HepG2 (cell line): ENCODE data around the gene SDR39U1. TPM values are rescaled to one million over a fixed set of nuclear protein-coding genes. Genes with fewer than 3 reads are reported as not detected.
A peak's percentile ranks its signal among the peaks of the same experiment; 100 is the strongest.

ENCODE experiments used
- AKAP8 ChIP-seq: sonication (generic); formaldehyde crosslinking; IDR thresholded peaks from 2 replicates; pipeline ENCODE4 v1.5.1; 2020; ENCODE audit warnings: mild to moderate bottlenecking, missing genetic modification reagents
- ARHGAP35 ChIP-seq: sonication (generic); formaldehyde crosslinking; IDR thresholded peaks from 2 replicates; pipeline ENCODE4 v1.9.0; 2022; ENCODE audit warnings: mild to moderate bottlenecking, inconsistent platforms, moderate library complexity, missing genetic modification reagents, borderline replicate concordance
- ARNT2 ChIP-seq: sonication (generic); formaldehyde crosslinking; IDR thresholded peaks from 2 replicates; pipeline ENCODE4 v1.8.0; 2022; ENCODE audit warnings: mild to moderate bottlenecking, low read depth, missing genetic modification reagents, moderate library complexity
- CHD2 ChIP-seq: IDR thresholded peaks from 2 replicates; pipeline ENCODE4 v1.6.1; 2011; ENCODE audit warnings: low read depth, low read length, improper control_type of control experiment
- ELF4 ChIP-seq: sonication (generic); formaldehyde crosslinking; IDR thresholded peaks from 2 replicates; pipeline ENCODE4 v1.5.0; 2020; ENCODE audit warnings: missing genetic modification reagents, mild to moderate bottlenecking, moderate library complexity, borderline replicate concordance
- GTF3A ChIP-seq: sonication (generic); formaldehyde crosslinking; conservative IDR thresholded peaks from 2 replicates; pipeline ENCODE4 v1.4.0; 2020; ENCODE audit warnings: mild to moderate bottlenecking, missing genetic modification reagents
- HOXA5 ChIP-seq: sonication (generic); formaldehyde crosslinking; IDR thresholded peaks from 2 replicates; pipeline ENCODE4 v1.4.0; 2020; ENCODE audit warnings: missing genetic modification reagents
- LCORL ChIP-seq, 2 experiments: fragments of 450-650 bp in 1 of 2; sonication (generic) in 1 of 2; formaldehyde crosslinking in 1 of 2; IDR thresholded peaks; 2 replicates each; pipeline versions ENCODE4 v1.5.0 to v1.6.1; 2017 to 2020; ENCODE audit warnings: antibody characterized with exemption in 1 of 2, missing genetic modification reagents in 1 of 2
- REST ChIP-seq, 2 experiments: IDR thresholded peaks; 2 replicates each; pipeline ENCODE4 v1.6.1; 2011 to 2012; ENCODE audit warnings: low read length in 2 of 2, borderline replicate concordance in 1 of 2, low read depth in 1 of 2, mild to moderate bottlenecking in 1 of 2, moderate library complexity in 1 of 2
- SP2 ChIP-seq: sonication (generic); formaldehyde crosslinking; IDR thresholded peaks from 2 replicates; pipeline ENCODE4 v1.5.1; 2020; ENCODE audit warnings: mild to moderate bottlenecking, missing genetic modification reagents
- TP53 ChIP-seq: sonication (generic); formaldehyde crosslinking; conservative IDR thresholded peaks from 2 replicates; pipeline ENCODE4 v1.4.0; 2020; ENCODE audit warnings: missing genetic modification reagents
- ZBED4 ChIP-seq: sonication (generic); formaldehyde crosslinking; IDR thresholded peaks from 2 replicates; pipeline ENCODE4 v1.4.0; 2020; ENCODE audit warnings: missing genetic modification reagents, borderline replicate concordance
- ZKSCAN5 ChIP-seq: sonication (generic); formaldehyde crosslinking; IDR thresholded peaks from 2 replicates; pipeline ENCODE4 v1.5.1; 2020; ENCODE audit warnings: mild to moderate bottlenecking, missing genetic modification reagents
- ZNF3 ChIP-seq: IDR thresholded peaks from 2 replicates; pipeline ENCODE4 v1.7.0; 2017; ENCODE audit warnings: inconsistent platforms
- ZNF317 ChIP-seq: sonication (generic); formaldehyde crosslinking; IDR thresholded peaks from 2 replicates; pipeline ENCODE4 v1.5.0; 2020; ENCODE audit warnings: mild to moderate bottlenecking, missing genetic modification reagents
- ZNF710 ChIP-seq: sonication (generic); formaldehyde crosslinking; IDR thresholded peaks from 2 replicates; pipeline ENCODE4 v1.5.0; 2020; ENCODE audit warnings: mild to moderate bottlenecking, missing genetic modification reagents, borderline replicate concordance
- ZNF775 ChIP-seq: sonication (generic); formaldehyde crosslinking; IDR thresholded peaks from 2 replicates; pipeline ENCODE4 v1.4.0; 2020; ENCODE audit warnings: missing genetic modification reagents, mild to moderate bottlenecking, moderate library complexity, borderline replicate concordance
- ZNF790 ChIP-seq: sonication (generic); formaldehyde crosslinking; IDR thresholded peaks from 2 replicates; pipeline ENCODE4 v1.8.0; 2022; ENCODE audit warnings: missing genetic modification reagents, mild to moderate bottlenecking, borderline replicate concordance
- polyA plus RNA-seq, 8 experiments: library from polyadenylated mRNA; depleted of rRNA in 3 of 8; stranded (reverse) in 7 of 8; unstranded in 1 of 8; fragments of >200 nt; fragmentation: Illumina TruSeq in 4 of 8; extraction: Trizol in 4 of 8; gene quantifications; 2 replicates each; pipeline versions ENCODE4 v1.2.1 to v1.2.3, GENCODE V29; 2011 to 2016; ENCODE audit warnings: low read depth in 4 of 8, missing spikeins in 1 of 8, mixed read lengths in 1 of 8; ENCODE audit not compliant: insufficient read depth in 1 of 8
- total RNA-seq, 5 experiments: library from RNA; depleted of rRNA; stranded (reverse); fragments of >200 nt; fragmentation: Illumina TruSeq; extraction: Trizol; gene quantifications; 2 replicates each; pipeline ENCODE4 v1.2.3, GENCODE V29; 2016; ENCODE audit warnings: low read depth in 1 of 5

SDR39U1 gene
- total and polyA plus RNA-seq, 2 of the 13 experiments (the other 11 are each of a cell fraction or from before 2014, with no cell fraction given): 34.4 to 129 TPM

GRCh38 chr14:24426912-24427536 is 15.6 kb downstream of the SDR39U1 start (continued):
- TF ChIP-seq REST (IDR thresholded peaks at IDR 0.05; ENCODE audit: borderline replicate concordance in 1 of 2, low read depth in 1 of 2, low read length in 2 of 2) (peak in 1 of 2 experiments; percentile 27; a peak in 1 of 4 replicates), HOXA5 (no peak), ELF4 (CRISPR knock-in tag) (no peak), LCORL (IDR thresholded peaks at IDR 0.05) (0 out of 2 replicates have a peak, but pooled peaks have one; percentile 18), LCORL (CRISPR knock-in tag; IDR thresholded peaks at IDR 0.05) (peak; percentile 95), ARHGAP35 (CRISPR knock-in tag) (no peak; the same call in none of the 2 replicates), ZNF317 (CRISPR knock-in tag) (no peak), AKAP8 (CRISPR knock-in tag) (no peak), ARNT2 (CRISPR knock-in tag) (peak; percentile 8; the same call in 1 of the 2 replicates), ZNF775 (CRISPR knock-in tag) (no peak), GTF3A (CRISPR knock-in tag) (no peak; the same call in 1 of the 2 replicates), ZKSCAN5 (CRISPR knock-in tag) (no peak), TP53 (CRISPR knock-in tag) (no peak), ZNF3 (no peak), ZBED4 (CRISPR knock-in tag) (0 out of 2 replicates have a peak, but pooled peaks have one; percentile 35), ZNF710 (CRISPR knock-in tag) (peak; percentile 72; the same call in 1 of the 2 replicates), ZNF790 (CRISPR knock-in tag) (no peak), SP2 (CRISPR knock-in tag) (no peak), CHD2 (no peak)
